ENCODE results near the gene NUP205. TPM values are rescaled to one million over a fixed set of nuclear protein-coding genes. Genes with fewer than 3 reads are reported as not detected.
"Not testable (repeated sequence)": the region's sequence is repeated elsewhere in the genome, so short reads cannot be mapped to it uniquely, and the experiment has no call there.

The NUP205 gene
- total RNA-seq, 4 donors from 2014 or later, result 27.6 to 33.9 (median 28.8) TPM

DNA sequence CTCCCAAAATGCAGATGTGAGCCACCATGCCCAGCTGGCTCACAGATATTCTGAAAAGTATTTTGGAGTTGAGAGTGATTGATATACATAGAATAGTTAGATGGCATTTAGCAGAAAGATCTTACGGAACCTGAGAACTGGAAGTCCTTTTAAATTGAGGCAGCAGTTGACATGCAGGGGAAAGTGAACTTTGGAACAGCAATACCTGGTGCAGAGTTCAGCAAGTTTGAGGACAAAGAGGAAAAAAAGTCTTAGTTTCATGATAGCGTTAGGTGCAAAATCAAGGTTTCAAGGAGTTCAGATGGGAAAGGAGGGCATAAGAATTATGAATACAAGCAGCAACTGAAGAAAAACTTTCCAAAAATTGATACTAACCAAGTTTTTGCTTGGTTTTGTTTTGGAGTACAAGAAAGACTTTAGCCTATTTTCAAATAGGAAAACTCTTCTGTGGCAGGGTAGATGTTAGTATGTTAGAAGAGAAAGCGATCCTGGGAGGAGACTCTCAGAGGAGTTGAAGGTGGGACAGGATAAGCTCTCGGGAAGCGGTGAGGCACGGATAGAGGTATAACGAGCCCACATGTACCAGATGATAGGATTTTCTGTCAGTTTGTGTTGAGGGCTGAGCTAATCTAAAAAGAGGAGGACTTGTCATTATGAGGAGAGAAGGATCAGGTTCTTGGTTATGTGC lies 76.6 kb downstream of the NUP205 start:
- DNase-seq (ENCODE audit: low spot score in 2 of 2), result no peak
- TF ChIP-seq, protein P1, sequence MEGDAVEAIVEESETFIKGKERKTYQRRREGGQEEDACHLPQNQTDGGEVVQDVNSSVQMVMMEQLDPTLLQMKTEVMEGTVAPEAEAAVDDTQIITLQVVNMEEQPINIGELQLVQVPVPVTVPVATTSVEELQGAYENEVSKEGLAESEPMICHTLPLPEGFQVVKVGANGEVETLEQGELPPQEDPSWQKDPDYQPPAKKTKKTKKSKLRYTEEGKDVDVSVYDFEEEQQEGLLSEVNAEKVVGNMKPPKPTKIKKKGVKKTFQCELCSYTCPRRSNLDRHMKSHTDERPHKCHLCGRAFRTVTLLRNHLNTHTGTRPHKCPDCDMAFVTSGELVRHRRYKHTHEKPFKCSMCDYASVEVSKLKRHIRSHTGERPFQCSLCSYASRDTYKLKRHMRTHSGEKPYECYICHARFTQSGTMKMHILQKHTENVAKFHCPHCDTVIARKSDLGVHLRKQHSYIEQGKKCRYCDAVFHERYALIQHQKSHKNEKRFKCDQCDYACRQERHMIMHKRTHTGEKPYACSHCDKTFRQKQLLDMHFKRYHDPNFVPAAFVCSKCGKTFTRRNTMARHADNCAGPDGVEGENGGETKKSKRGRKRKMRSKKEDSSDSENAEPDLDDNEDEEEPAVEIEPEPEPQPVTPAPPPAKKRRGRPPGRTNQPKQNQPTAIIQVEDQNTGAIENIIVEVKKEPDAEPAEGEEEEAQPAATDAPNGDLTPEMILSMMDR (IDR thresholded peaks at IDR 0.05), result no peak
- TF ChIP-seq POLR2A (IDR thresholded peaks at IDR 0.05), result no peak
- H3K4me3 ChIP-seq (ENCODE audit: low read depth, poor library complexity, severe bottlenecking), result no peak overlapping the region
- WGBS, 2 donors, result 96 to 97% methylated on average over 7 of the region's 7 CpGs
- intact Hi-C loops (cut with DNase I; ENCODE audit: low total_unique reads), result no loop called here

DNA sequence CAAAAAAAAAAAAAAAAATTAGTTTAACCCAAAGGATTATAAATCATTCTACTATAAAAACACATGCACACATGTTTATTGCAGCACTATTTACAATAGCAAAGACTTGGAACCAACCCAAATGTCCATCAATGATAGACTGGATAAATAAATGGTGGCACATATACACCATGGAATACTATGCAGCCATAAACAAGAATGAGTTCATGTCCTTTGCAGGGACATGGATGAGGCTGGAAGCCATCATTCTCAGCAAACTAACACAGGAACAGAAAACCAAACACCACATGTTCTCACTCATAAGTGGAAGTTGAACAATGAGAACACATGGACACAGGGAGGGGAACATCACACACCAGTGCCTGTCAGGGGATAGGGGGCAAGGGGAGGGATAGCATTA lies 82.0 kb downstream of the NUP205 start:
- DNase-seq (ENCODE audit: low spot score in 2 of 2); H3K4me3 ChIP-seq (ENCODE audit: low read depth, poor library complexity, severe bottlenecking): not testable (repeated sequence)
- intact Hi-C loops (cut with DNase I; ENCODE audit: low total_unique reads), result loop anchor here (10.0 kb wide), 1 partner anchor 365 kb away; no protein-coding TSS in a partner anchor

DNA sequence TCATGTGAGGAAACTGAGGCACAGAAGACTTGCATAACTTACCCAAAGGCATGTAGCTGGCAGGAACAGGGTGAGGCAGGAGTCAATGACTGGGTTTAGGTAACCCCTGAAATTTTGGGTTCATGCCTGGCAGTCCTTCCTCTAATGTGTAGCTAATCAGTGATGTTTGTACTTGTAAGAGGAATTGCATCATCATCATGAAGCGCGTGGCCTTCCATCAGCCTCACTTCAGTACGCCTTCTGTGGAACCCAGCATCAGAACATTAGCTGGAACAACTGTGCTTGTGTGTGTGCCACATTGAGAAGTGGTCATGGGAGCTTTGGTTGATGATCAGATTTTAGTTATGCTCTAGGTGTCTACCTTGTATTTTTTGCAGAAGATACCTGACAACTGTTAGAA lies 86.4 kb downstream of the NUP205 start:
- no peak for TF ChIP-seq POLR2A (IDR thresholded peaks at IDR 0.05)
- TF ChIP-seq, protein P1 (IDR thresholded peaks at IDR 0.05), result no peak
- intact Hi-C loops (cut with DNase I; ENCODE audit: low total_unique reads), result loop anchor here (10.0 kb wide), 1 partner anchor 369 kb away; no protein-coding TSS in a partner anchor
- WGBS, 2 donors, result 71 to 88% methylated on average over 3 of the region's 3 CpGs
- no peak overlapping the region for H3K4me3 ChIP-seq (ENCODE audit: low read depth, poor library complexity, severe bottlenecking)
- DNase-seq (ENCODE audit: low spot score in 2 of 2), result no peak

DNA sequence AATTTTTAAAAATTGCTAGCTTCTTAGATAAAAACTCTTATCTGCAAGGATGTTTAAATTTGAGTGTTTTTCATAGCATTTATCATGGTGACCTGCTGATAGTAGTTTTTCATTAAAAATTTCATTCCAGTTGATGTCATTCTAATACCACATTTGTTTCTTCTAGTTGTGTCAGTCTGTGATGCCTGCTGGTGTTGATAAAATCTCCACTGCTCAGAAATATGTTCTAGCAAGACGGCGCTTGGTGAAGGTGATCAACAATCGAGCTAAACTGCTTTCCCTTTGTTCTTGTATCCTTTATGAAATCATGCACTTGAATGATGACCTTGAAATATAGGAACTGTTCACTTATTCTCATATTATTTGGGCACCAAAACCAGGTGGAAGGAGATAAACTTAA lies 87.0 kb downstream of the NUP205 start:
- WGBS, 2 donors, result 63 to 71% methylated on average over 3 of the region's 3 CpGs
- intact Hi-C loops (cut with DNase I; ENCODE audit: low total_unique reads), result loop anchor here (10.0 kb wide), 1 partner anchor 370 kb away; no protein-coding TSS in a partner anchor
- no peak for DNase-seq (ENCODE audit: low spot score in 2 of 2)
- no peak overlapping the region for H3K4me3 ChIP-seq (ENCODE audit: low read depth, poor library complexity, severe bottlenecking)
- no peak for TF ChIP-seq POLR2A (IDR thresholded peaks at IDR 0.05)
- TF ChIP-seq, protein P1 (IDR thresholded peaks at IDR 0.05), result no peak

DNA sequence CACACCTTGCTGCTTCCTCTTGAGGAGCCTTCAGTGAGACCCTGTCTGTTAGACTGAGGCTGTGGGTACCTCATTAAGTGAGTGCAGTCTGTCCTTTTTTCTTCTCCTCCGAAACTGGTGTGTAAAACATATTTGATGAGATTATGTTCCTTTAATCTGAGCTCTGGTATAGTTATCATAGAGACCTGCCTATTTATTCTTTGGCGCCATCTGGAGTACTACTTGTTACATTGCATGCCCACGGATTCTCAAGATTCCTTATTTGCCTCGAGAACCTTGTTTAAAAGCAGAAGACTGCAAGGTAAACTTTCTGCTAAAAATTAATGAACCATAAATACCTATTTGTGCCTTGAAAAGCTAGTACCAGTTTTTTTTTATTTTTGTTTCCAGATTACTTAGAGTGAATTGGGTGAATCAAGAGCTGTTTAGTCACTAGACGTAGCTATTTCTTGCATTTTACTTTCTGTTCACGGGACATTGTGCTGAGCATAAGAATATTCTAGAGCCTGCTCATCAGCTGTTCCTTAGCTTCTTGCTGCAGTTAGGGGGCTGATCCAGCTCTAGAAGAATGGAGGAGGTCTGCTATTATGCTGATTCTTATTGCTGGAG lies 87.7 kb downstream of the NUP205 start:
- no peak for DNase-seq (ENCODE audit: low spot score in 2 of 2)
- intact Hi-C loops (cut with DNase I; ENCODE audit: low total_unique reads), result loop anchor here (10.0 kb wide), 1 partner anchor 371 kb away; no protein-coding TSS in a partner anchor
- no peak for TF ChIP-seq POLR2A (IDR thresholded peaks at IDR 0.05)
- TF ChIP-seq, protein P1 (IDR thresholded peaks at IDR 0.05), result no peak
- 39 to 45% methylated on average over 6 of the region's 6 CpGs for WGBS, 2 donors
- H3K4me3 ChIP-seq (ENCODE audit: low read depth, poor library complexity, severe bottlenecking), result no peak overlapping the region

DNA sequence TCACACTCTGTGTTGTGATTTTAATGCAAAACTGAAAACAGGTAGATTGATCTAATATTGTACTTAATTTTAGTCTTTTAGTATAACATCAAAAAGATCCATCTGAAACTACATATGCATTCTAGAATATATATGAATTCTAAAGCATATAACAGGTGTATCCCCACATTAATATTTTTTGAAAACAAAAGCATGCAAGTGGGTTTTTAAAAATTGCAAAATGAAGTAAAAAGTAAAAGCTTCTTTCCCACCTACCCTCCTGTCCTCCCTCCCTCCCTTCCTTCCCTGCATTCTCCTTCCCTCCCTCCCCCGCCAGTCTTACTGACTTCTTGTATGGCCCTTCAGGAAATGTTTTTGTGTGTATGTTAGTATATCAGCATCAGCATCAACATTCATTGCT lies 90.0 kb downstream of the NUP205 start:
- no peak for DNase-seq (ENCODE audit: low spot score in 2 of 2)
- H3K4me3 ChIP-seq (ENCODE audit: low read depth, poor library complexity, severe bottlenecking), result no peak overlapping the region
- intact Hi-C loops (cut with DNase I; ENCODE audit: low total_unique reads), result loop anchor here (10.0 kb wide), 1 partner anchor 373 kb away; no protein-coding TSS in a partner anchor
- TF ChIP-seq POLR2A (IDR thresholded peaks at IDR 0.05), result no peak
- TF ChIP-seq, protein P1 (IDR thresholded peaks at IDR 0.05), result no peak
- WGBS, 2 donors, result 87 to 90% methylated on average over 1 of the region's 1 CpG
